Measurements from ENCODE around the gene E4F1. TPM values are rescaled to one million over a fixed set of nuclear protein-coding genes. Genes with fewer than 3 reads are reported as not detected.

Gene E4F1
- total and polyA plus RNA-seq, 9 of the 15 experiments (the other 6 are each of a cell fraction or from before 2014, with no cell fraction given) = 0.48 to 94.9 (median 20.4) TPM

GRCh38 chr16:2213817-2214718 is 9.3 kb upstream of the E4F1 start (continued):
- TF ChIP-seq ETV6 (IDR thresholded peaks at IDR 0.05; ENCODE audit: borderline replicate concordance in 1 of 2, low read depth in 2 of 2, low read length in 1 of 2) = no peak
- TF ChIP-seq ETV6 (CRISPR knock-in tag; IDR thresholded peaks at IDR 0.05; ENCODE audit: borderline replicate concordance) = peak; percentile 56; the same call in 1 of the 2 replicates
- TF ChIP-seq ELK3 (CRISPR knock-in tag; IDR thresholded peaks at IDR 0.05) = no peak
- 0 out of 2 replicates have a peak, but pooled peaks have one; percentile 30 for TF ChIP-seq E2F3 (CRISPR knock-in tag; IDR thresholded peaks at IDR 0.05)
- no peak for TF ChIP-seq PRMT5 (CRISPR knock-in tag; IDR thresholded peaks at IDR 0.05)
- TF ChIP-seq CHAMP1 (IDR thresholded peaks at IDR 0.05) = no peak
- TF ChIP-seq ZNF584 (CRISPR knock-in tag; IDR thresholded peaks at IDR 0.05; ENCODE audit: low read depth) = no peak
- 0 out of 2 replicates have a peak, but pooled peaks have one; percentile 39 for TF ChIP-seq ZNF740 (CRISPR knock-in tag; IDR thresholded peaks at IDR 0.05)
- TF ChIP-seq ZNF740 (tag; IDR thresholded peaks at IDR 0.05) = no peak
- no peak for TF ChIP-seq NRF1 (conservative IDR thresholded peaks at IDR 0.05 in 1 of 2, IDR thresholded peaks at IDR 0.05 in 1 of 2)
- no peak for TF ChIP-seq ZNF24 (IDR thresholded peaks at IDR 0.05)
- TF ChIP-seq FOSL1 (tag; conservative IDR thresholded peaks at IDR 0.05) = no peak
- no peak for TF ChIP-seq IRF1 (CRISPR knock-in tag; IDR thresholded peaks at IDR 0.05; ENCODE audit: borderline replicate concordance)
- no peak for TF ChIP-seq COPS2 (conservative IDR thresholded peaks at IDR 0.05)
- peak; percentile 44 for TF ChIP-seq CREM (IDR thresholded peaks at IDR 0.05; ENCODE audit: low read depth)
- TF ChIP-seq NR3C1 (CRISPR knock-in tag; IDR thresholded peaks at IDR 0.05) = no peak
- no peak for TF ChIP-seq RAD21 (CRISPR knock-in tag; conservative IDR thresholded peaks at IDR 0.05 in 1 of 2, IDR thresholded peaks at IDR 0.05 in 1 of 2)
- no peak for TF ChIP-seq SRSF9 (IDR thresholded peaks at IDR 0.05; ENCODE audit: borderline replicate concordance, low read depth, low read length)
- TF ChIP-seq FOXM1 (IDR thresholded peaks at IDR 0.05; ENCODE audit: low read depth) = no peak
- no peak for TF ChIP-seq FOXM1 (CRISPR knock-in tag; IDR thresholded peaks at IDR 0.05; ENCODE audit: low read depth)
- peak; percentile 54 for TF ChIP-seq POLR2G (IDR thresholded peaks at IDR 0.05; ENCODE audit: low read depth, low read length)
- TF ChIP-seq MAFG (tag; conservative IDR thresholded peaks at IDR 0.05) = no peak
- no peak for TF ChIP-seq SREBF2 (CRISPR knock-in tag; IDR thresholded peaks at IDR 0.05)

All from K562 (cell line).